ENCODE data around the gene COL19A1. TPM values are rescaled to one million over a fixed set of nuclear protein-coding genes. Genes with fewer than 3 reads are reported as not detected.

The COL19A1 gene
- total RNA-seq, 1 experiment from 2014 or later = 0.12 TPM

GRCh38 chr6:70041411-70041810 lies 175.1 kb downstream of the COL19A1 start:
- no peak for DNase-seq (ENCODE audit: extremely low read depth, low read depth)

GRCh38 chr6:70045413-70045812 lies 179.1 kb downstream of the COL19A1 start:
- DNase-seq (ENCODE audit: extremely low read depth, low read depth) = no peak

- no peak for DNase-seq (ENCODE audit: extremely low read depth, low read depth)
Observed at GRCh38 chr6:70051197-70052124, 185.1 kb downstream of the COL19A1 start.

GRCh38 chr6:70059039-70059719 lies 192.8 kb downstream of the COL19A1 start:
- DNase-seq (ENCODE audit: extremely low read depth, low read depth) = no peak

- DNase-seq (ENCODE audit: extremely low read depth, low read depth) = no peak
Observed at GRCh38 chr6:70060680-70061079, 194.3 kb downstream of the COL19A1 start.

- DNase-seq (ENCODE audit: extremely low read depth, low read depth) = no peak
Observed at GRCh38 chr6:70061546-70061945, 195.2 kb downstream of the COL19A1 start.

GRCh38 chr6:70062010-70062409 lies 195.7 kb downstream of the COL19A1 start:
- no peak for DNase-seq (ENCODE audit: extremely low read depth, low read depth)

- DNase-seq (ENCODE audit: extremely low read depth, low read depth) = no peak
Observed at GRCh38 chr6:70072540-70073179, 206.3 kb downstream of the COL19A1 start.

GRCh38 chr6:70073637-70074036 lies 207.3 kb downstream of the COL19A1 start:
- no peak for DNase-seq (ENCODE audit: extremely low read depth, low read depth)

- no peak for DNase-seq (ENCODE audit: extremely low read depth, low read depth)
Observed at GRCh38 chr6:70079241-70079640, 212.9 kb downstream of the COL19A1 start.

- DNase-seq (ENCODE audit: extremely low read depth, low read depth) = no peak
Observed at GRCh38 chr6:70080443-70081070, 214.2 kb downstream of the COL19A1 start.

- no peak for DNase-seq (ENCODE audit: extremely low read depth, low read depth)
Observed at GRCh38 chr6:70082830-70083229, 216.5 kb downstream of the COL19A1 start.

- DNase-seq (ENCODE audit: extremely low read depth, low read depth) = no peak
Observed at GRCh38 chr6:70086806-70087205, 220.4 kb downstream of the COL19A1 start.

GRCh38 chr6:70094156-70094555 lies 227.8 kb downstream of the COL19A1 start:
- no peak for DNase-seq (ENCODE audit: extremely low read depth, low read depth)

- no peak for DNase-seq (ENCODE audit: extremely low read depth, low read depth)
Observed at GRCh38 chr6:70099732-70100131, 233.4 kb downstream of the COL19A1 start.

- DNase-seq (ENCODE audit: extremely low read depth, low read depth) = no peak
Observed at GRCh38 chr6:70103798-70104197, 237.4 kb downstream of the COL19A1 start.

- DNase-seq (ENCODE audit: extremely low read depth, low read depth) = peak; percentile 27
Observed at GRCh38 chr6:70107852-70108629, 241.7 kb downstream of the COL19A1 start.

GRCh38 chr6:70110126-70111022 lies 244.0 kb downstream of the COL19A1 start:
- DNase-seq (ENCODE audit: extremely low read depth, low read depth) = no peak

GRCh38 chr6:70111737-70112136 lies 245.4 kb downstream of the COL19A1 start:
- no peak for DNase-seq (ENCODE audit: extremely low read depth, low read depth)

Data from NCI-H460 (cell line).